CD1c-positive myeloid dendritic cell (primary cell): ENCODE data around the gene PSMA8.
"Not testable (repeated sequence)": the region's sequence is repeated elsewhere in the genome, so short reads cannot be mapped to it uniquely, and the experiment has no call there.

ENCODE experiments used
- DNase-seq: peaks from one replicate; pipeline ENCODE4 v3.0.0-alpha.2; 2016; ENCODE audit errors: extremely low spot score

Gene PSMA8

GRCh38 chr18:26233208-26233607 is 99.5 kb downstream of the PSMA8 start:
- no peak for DNase-seq

GRCh38 chr18:26237363-26237762 is 103.7 kb downstream of the PSMA8 start:
- not testable (repeated sequence) for DNase-seq

- DNase-seq = not testable (repeated sequence)
Measured at GRCh38 chr18:26238718-26239117, 105.0 kb downstream of the PSMA8 start.

GRCh38 chr18:26242392-26242791 is 108.7 kb downstream of the PSMA8 start:
- not testable (repeated sequence) for DNase-seq
